GM23248 (cell line): ENCODE measurements around the gene SLC7A1.

Experiments
- EZH2 ChIP-seq: fragments of 200-600 bp; sonication (generic); IDR thresholded peaks from 2 replicates; pipeline ENCODE4 v1.6.1; 2018; ENCODE audit warnings: antibody characterized with exemption, mild to moderate bottlenecking; ENCODE audit not compliant: insufficient read depth, poor library complexity, severe bottlenecking
- EZH2phosphoT487 ChIP-seq: fragments of 200-600 bp; sonication (generic); IDR thresholded peaks from 2 replicates; pipeline ENCODE4 v1.6.1; 2018; ENCODE audit warnings: antibody characterized with exemption, moderate library complexity, mild to moderate bottlenecking, low read depth; ENCODE audit not compliant: insufficient read depth

- TF ChIP-seq EZH2 (no peak), EZH2phosphoT487 (no peak)
These were observed 45.2 kb upstream of the SLC7A1 start for GRCh38 chr13:29640665-29641064.
